ENCODE results near the gene PTPRN2.

The PTPRN2 gene

GRCh38 chr7:158080899-158081445, 506.7 kb downstream of the PTPRN2 start:
- no peak for TF ChIP-seq CTCF (IDR thresholded peaks at IDR 0.05)
- Histone ChIP-seq H3K4me3 (no peak overlapping the region), H3K27ac (no peak overlapping the region)
- DNase-seq (ENCODE audit: low spot score): no peak

- no peak overlapping the region for H3K27ac ChIP-seq
- no peak overlapping the region for H3K4me3 ChIP-seq
- DNase-seq (ENCODE audit: low spot score): no peak
- no peak for TF ChIP-seq CTCF (IDR thresholded peaks at IDR 0.05)
Measured at GRCh38 chr7:158077934-158078910, 509.4 kb downstream of the PTPRN2 start.

- no peak for DNase-seq (ENCODE audit: low spot score)
- no peak overlapping the region for H3K27ac ChIP-seq
Measured at GRCh38 chr7:158077151-158077840, 510.3 kb downstream of the PTPRN2 start.

GRCh38 chr7:158076656-158077055, 511.0 kb downstream of the PTPRN2 start:
- TF ChIP-seq CTCF (IDR thresholded peaks at IDR 0.05): no peak
- Histone ChIP-seq H3K4me3 (no peak overlapping the region), H3K27ac (no peak overlapping the region)
- DNase-seq (ENCODE audit: low spot score): no peak

More at GRCh38 chr7:158077151-158077840, 510.3 kb downstream of the PTPRN2 start:
- no peak overlapping the region for H3K4me3 ChIP-seq
- no peak for TF ChIP-seq CTCF (IDR thresholded peaks at IDR 0.05)

GRCh38 chr7:158076215-158076614, 511.4 kb downstream of the PTPRN2 start:
- DNase-seq (ENCODE audit: low spot score): no peak
- no peak for TF ChIP-seq CTCF (IDR thresholded peaks at IDR 0.05)
- Histone ChIP-seq H3K4me3 (no peak overlapping the region), H3K27ac (no peak overlapping the region)

- no peak for TF ChIP-seq CTCF (IDR thresholded peaks at IDR 0.05)
Measured at GRCh38 chr7:158075633-158076001, 512.0 kb downstream of the PTPRN2 start.

More at GRCh38 chr7:158075633-158076001, 512.0 kb downstream of the PTPRN2 start:
- DNase-seq (ENCODE audit: low spot score): no peak
- no peak overlapping the region for H3K27ac ChIP-seq
- no peak overlapping the region for H3K4me3 ChIP-seq
